H9 (cell line): ENCODE results near the gene NAGA. TPM values are rescaled to one million over a fixed set of nuclear protein-coding genes. Genes with fewer than 3 reads are reported as not detected.

Experiments used
- DNase-seq: peaks from one replicate; pipeline ENCODE4 v3.0.0-alpha.2; 2017
- H2AFZ ChIP-seq: one replicate; pipeline ENCODE4 v1.6.1; 2013; ENCODE audit warnings: mild to moderate bottlenecking, low read length, control low read depth, moderate library complexity
- H2AK5ac ChIP-seq: 2 replicates; pipeline ENCODE4 v1.6.1; 2013; ENCODE audit warnings: low read length, control low read depth, mixed read lengths; ENCODE audit not compliant: insufficient read length
- H2BK120ac ChIP-seq: one replicate; pipeline ENCODE4 v1.6.1; 2013; ENCODE audit warnings: low read depth, mild to moderate bottlenecking, low read length, control low read depth, inconsistent platforms; ENCODE audit not compliant: poor library complexity, severe bottlenecking
- H2BK12ac ChIP-seq: 2 replicates; pipeline ENCODE4 v1.6.1; 2013; ENCODE audit warnings: low read length, control low read depth, mixed read lengths, low read depth; ENCODE audit not compliant: insufficient read length
- H2BK15ac ChIP-seq: 2 replicates; pipeline ENCODE4 v1.6.1; 2013; ENCODE audit warnings: low read depth, low read length, control low read depth
- H2BK20ac ChIP-seq: one replicate; pipeline ENCODE4 v1.6.1; 2013; ENCODE audit warnings: low read depth, mild to moderate bottlenecking, low read length, control low read depth, inconsistent platforms; ENCODE audit not compliant: poor library complexity, severe bottlenecking
- H2BK5ac ChIP-seq: 2 replicates; pipeline ENCODE4 v1.6.1; 2013; ENCODE audit warnings: low read length, control low read depth, mixed read lengths; ENCODE audit not compliant: insufficient read length
- H3K14ac ChIP-seq: 2 replicates; pipeline ENCODE4 v1.6.1; 2013; ENCODE audit warnings: low read length, control low read depth; ENCODE audit not compliant: insufficient read depth
- H3K18ac ChIP-seq: 2 replicates; pipeline ENCODE4 v1.6.1; 2013; ENCODE audit warnings: low read depth, mild to moderate bottlenecking, mixed read lengths, low read length, control low read depth; ENCODE audit not compliant: insufficient read length
- H3K23ac ChIP-seq: 2 replicates; pipeline ENCODE4 v1.6.1; 2013; ENCODE audit warnings: low read length, control low read depth, mixed read lengths, low read depth; ENCODE audit not compliant: insufficient read length
- H3K23me2 ChIP-seq: 2 replicates; pipeline ENCODE4 v1.6.1; 2013; ENCODE audit warnings: low read depth, mild to moderate bottlenecking, mixed read lengths, low read length, control low read depth; ENCODE audit not compliant: insufficient read length, poor library complexity, severe bottlenecking
- H3K27ac ChIP-seq: 2 replicates; pipeline ENCODE4 v1.5.1; 2013; ENCODE audit warnings: low read length, control low read depth, mixed read lengths, low read depth; ENCODE audit not compliant: insufficient read length
- H3K27me3 ChIP-seq: 2 replicates; pipeline ENCODE4 v1.6.1; 2013; ENCODE audit warnings: low read length, control low read depth, inconsistent platforms; ENCODE audit not compliant: insufficient read depth
- H3K4ac ChIP-seq: 2 replicates; pipeline ENCODE4 v1.6.1; 2013; ENCODE audit warnings: low read depth, mild to moderate bottlenecking, control low read depth, inconsistent platforms, low read length, moderate library complexity
- H3K4me1 ChIP-seq: 2 replicates; pipeline ENCODE4 v1.6.1; 2013; ENCODE audit warnings: low read length, control low read depth, inconsistent platforms; ENCODE audit not compliant: insufficient read depth
- H3K4me2 ChIP-seq: 2 replicates; pipeline ENCODE4 v1.6.1; 2013; ENCODE audit warnings: low read length, control low read depth, mixed read lengths; ENCODE audit not compliant: insufficient read length, insufficient read depth
- H3K56ac ChIP-seq: 2 replicates; pipeline ENCODE4 v1.6.1; 2013; ENCODE audit warnings: low read depth, mild to moderate bottlenecking, mixed read lengths, low read length, control low read depth; ENCODE audit not compliant: insufficient read length
- H3K79me1 ChIP-seq: 2 replicates; pipeline ENCODE4 v1.6.1; 2013; ENCODE audit warnings: low read depth, mild to moderate bottlenecking, moderate library complexity, low read length, control low read depth, inconsistent platforms; ENCODE audit not compliant: insufficient read depth, poor library complexity, severe bottlenecking
- H3K79me2 ChIP-seq: 2 replicates; pipeline ENCODE4 v1.6.1; 2013; ENCODE audit warnings: low read length, control low read depth, inconsistent platforms; ENCODE audit not compliant: insufficient read depth
- H3K9ac ChIP-seq: 2 replicates; pipeline ENCODE4 v1.6.1; 2013; ENCODE audit warnings: low read length, control low read depth, mixed read lengths; ENCODE audit not compliant: insufficient read length; ENCODE audit errors: extremely low read depth
- H3K9me3 ChIP-seq: one replicate; pipeline ENCODE4 v1.6.1; 2013; ENCODE audit warnings: low read depth, low read length, inconsistent platforms; ENCODE audit not compliant: control insufficient read depth
- H3T11ph ChIP-seq: one replicate; pipeline ENCODE4 v1.6.1; 2013; ENCODE audit warnings: mild to moderate bottlenecking, low read length, control low read depth, inconsistent platforms
- H4K20me1 ChIP-seq: one replicate; pipeline ENCODE4 v1.6.1; 2013; ENCODE audit not compliant: control insufficient read depth, insufficient read length, insufficient read depth
- H4K5ac ChIP-seq: 2 replicates; pipeline ENCODE4 v1.6.1; 2013; ENCODE audit warnings: low read depth, mild to moderate bottlenecking, mixed read lengths, low read length, control low read depth; ENCODE audit not compliant: insufficient read length
- H4K8ac ChIP-seq: replicated peaks from 2 replicates; pipeline ENCODE4 v1.6.1; 2013; ENCODE audit warnings: low read length, control low read depth, mixed read lengths, low read depth; ENCODE audit not compliant: insufficient read length
- H4K91ac ChIP-seq: 2 replicates; pipeline ENCODE4 v1.6.1; 2013; ENCODE audit warnings: low read depth, mild to moderate bottlenecking, moderate library complexity, mixed read lengths, low read length, control low read depth; ENCODE audit not compliant: insufficient read length
- H3K27ac Mint-ChIP-seq, 3 experiments: 2 replicates in 2 of 3; 3 replicates in 1 of 3; pipeline ENCODE4 v1.8.0; 2020 to 2021; ENCODE audit warnings: mixed read lengths in 3 of 3, mild to moderate bottlenecking in 1 of 3, moderate library complexity in 1 of 3
- H3K27me3 Mint-ChIP-seq: 2 replicates; pipeline ENCODE4 v1.8.0; 2021; ENCODE audit warnings: low read depth, mild to moderate bottlenecking, moderate library complexity, mixed read lengths
- H3K36me3 Mint-ChIP-seq, 3 experiments: 2 replicates in 2 of 3; 3 replicates in 1 of 3; pipeline ENCODE4 v1.8.0; 2020 to 2021; ENCODE audit warnings: low read depth in 3 of 3, mixed read lengths in 3 of 3; ENCODE audit not compliant: insufficient read depth in 1 of 3
- H3K4me1 Mint-ChIP-seq, 2 experiments: 2 replicates each; pipeline ENCODE4 v1.8.0; 2020; ENCODE audit warnings: mixed read lengths in 2 of 2
- H3K4me3 Mint-ChIP-seq, 2 experiments: 2 replicates in 1 of 2; 3 replicates in 1 of 2; pipeline ENCODE4 v1.8.0; 2020 to 2021; ENCODE audit warnings: mild to moderate bottlenecking in 2 of 2, mixed read lengths in 2 of 2, moderate library complexity in 1 of 2
- H3K9me3 Mint-ChIP-seq, 2 experiments: 2 replicates in 1 of 2; 3 replicates in 1 of 2; pipeline ENCODE4 v1.8.0; 2020; ENCODE audit warnings: mild to moderate bottlenecking in 2 of 2, mixed read lengths in 2 of 2, moderate library complexity in 1 of 2
- WGBS: extraction: QIAGEN DNeasy Blood & Tissue Kit; methylation state at CpG from one replicate; pipeline ENCODE4 v1.1.7; 2013; ENCODE audit warnings: missing lambda C conversion rate, low lambda C conversion rate, mixed read lengths; ENCODE audit not compliant: insufficient read length; ENCODE audit errors: extremely low coverage; 5-methylcytosine and 5-hydroxymethylcytosine counted together
- total RNA-seq: library from RNA; stranded (reverse); gene quantifications from 2 replicates; pipeline ENCODE4 v1.2.1, GENCODE V29; 2021
- TF ChIP-seq, protein P1 (sequence below): fragments of 200-600 bp; sonication (generic); conservative IDR thresholded peaks from 3 replicates; pipeline ENCODE4 v1.8.0; 2021; ENCODE audit warnings: antibody characterized with exemption, mild to moderate bottlenecking

The NAGA gene
- total RNA-seq, 1 experiment from 2014 or later = 16.1 TPM

- Histone ChIP-seq H4K91ac (no peak overlapping the region), H3T11ph (no peak overlapping the region), H2BK20ac (no peak overlapping the region), H2BK120ac (no peak overlapping the region), H3K56ac (no peak overlapping the region), H3K23ac (no peak overlapping the region), H2AFZ (no peak overlapping the region), H3K4me2 (no peak overlapping the region), H2BK12ac (no peak overlapping the region), H4K5ac (no peak overlapping the region), H4K20me1 (no peaks in the 10 kb centered on the region), H2BK5ac (no peak overlapping the region), H3K18ac (no peak overlapping the region), H3K27ac (no peak overlapping the region), H3K79me2 (no peaks in the 10 kb centered on the region), H2AK5ac (no peak overlapping the region), H2BK15ac (no peak overlapping the region), H3K4ac (no peak overlapping the region; the same call in 1 of the 2 replicates), H3K4me1 (no peaks in the 10 kb centered on the region), H3K27me3 (no peaks in the 10 kb centered on the region), H3K9ac (no peak overlapping the region), H4K8ac (no peak overlapping the region), H3K23me2 (peaks cover 6% of the 10 kb centered on the region), H3K9me3 (no peaks in the 10 kb centered on the region), H3K79me1 (no peaks in the 10 kb centered on the region), H3K14ac (no peak overlapping the region)
- H3K4me3 Mint-ChIP-seq = peak overlapping the region in 1 of 2 experiments; percentile 48; a peak in 1 of 5 replicates
- WGBS = no CpG with 5 or more reads among the region's 20 CpGs
- peaks cover 3 to 4% (median 4%) of the 10 kb centered on the region in 3 experiments; a peak in 3 of 7 replicates for H3K36me3 Mint-ChIP-seq
- peaks cover 21 to 23% of the 10 kb centered on the region in 2 experiments for H3K4me1 Mint-ChIP-seq
- peaks cover 6% of the 10 kb centered on the region; the same call in 1 of the 2 replicates for H3K27me3 Mint-ChIP-seq
- TF ChIP-seq, protein P1, sequence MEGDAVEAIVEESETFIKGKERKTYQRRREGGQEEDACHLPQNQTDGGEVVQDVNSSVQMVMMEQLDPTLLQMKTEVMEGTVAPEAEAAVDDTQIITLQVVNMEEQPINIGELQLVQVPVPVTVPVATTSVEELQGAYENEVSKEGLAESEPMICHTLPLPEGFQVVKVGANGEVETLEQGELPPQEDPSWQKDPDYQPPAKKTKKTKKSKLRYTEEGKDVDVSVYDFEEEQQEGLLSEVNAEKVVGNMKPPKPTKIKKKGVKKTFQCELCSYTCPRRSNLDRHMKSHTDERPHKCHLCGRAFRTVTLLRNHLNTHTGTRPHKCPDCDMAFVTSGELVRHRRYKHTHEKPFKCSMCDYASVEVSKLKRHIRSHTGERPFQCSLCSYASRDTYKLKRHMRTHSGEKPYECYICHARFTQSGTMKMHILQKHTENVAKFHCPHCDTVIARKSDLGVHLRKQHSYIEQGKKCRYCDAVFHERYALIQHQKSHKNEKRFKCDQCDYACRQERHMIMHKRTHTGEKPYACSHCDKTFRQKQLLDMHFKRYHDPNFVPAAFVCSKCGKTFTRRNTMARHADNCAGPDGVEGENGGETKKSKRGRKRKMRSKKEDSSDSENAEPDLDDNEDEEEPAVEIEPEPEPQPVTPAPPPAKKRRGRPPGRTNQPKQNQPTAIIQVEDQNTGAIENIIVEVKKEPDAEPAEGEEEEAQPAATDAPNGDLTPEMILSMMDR = no peak
- no peak overlapping the region for H3K27ac Mint-ChIP-seq
- DNase-seq = no peak
- no peaks in the 10 kb centered on the region; a peak in 1 of 5 replicates for H3K9me3 Mint-ChIP-seq
Observed at GRCh38 chr22:42076764-42077485, 6.3 kb upstream of the NAGA start.
